Kidney (tissue), 14 donors: Measurements from ENCODE around the gene SPATA7. TPM values are rescaled to one million over a fixed set of nuclear protein-coding genes. Genes with fewer than 3 reads are reported as not detected.

ENCODE experiments used
- DNase-seq, 5 donors: peaks; one replicate each; pipeline ENCODE4 v3.0.0-alpha.2; 2013 to 2020
- FAIRE-seq: peaks from 2 replicates; lab custom pipeline; 2012; peaks lifted over from hg19 to GRCh38; lab: Jason Lieb, UNC
- H3K27ac ChIP-seq, 2 donors: one replicate each; pipeline ENCODE4 v1.7.0; 2013; ENCODE audit warnings: low read depth in 2 of 2, low read length in 2 of 2, inconsistent platforms in 1 of 2
- H3K27me3 ChIP-seq: one replicate; pipeline ENCODE4 v1.7.1; 2013; ENCODE audit warnings: low read length, inconsistent platforms; ENCODE audit not compliant: control insufficient read depth, insufficient read depth
- H3K36me3 ChIP-seq, 3 donors: one replicate each; pipeline versions ENCODE4 v1.7.0 to v1.7.1; 2013; ENCODE audit warnings: low read length in 3 of 3, control low read depth in 1 of 3, inconsistent platforms in 1 of 3; ENCODE audit not compliant: insufficient read depth in 3 of 3, control insufficient read depth in 2 of 3
- H3K4me1 ChIP-seq, 3 donors: one replicate each; pipeline versions ENCODE4 v1.7.0 to v1.7.1; 2013; ENCODE audit warnings: low read length in 3 of 3, inconsistent platforms in 1 of 3, low read depth in 1 of 3; ENCODE audit not compliant: control insufficient read depth in 2 of 3, insufficient read depth in 2 of 3
- H3K4me3 ChIP-seq, 3 donors: one replicate each; pipeline versions ENCODE4 v1.7.0 to v1.8.1; 2013; ENCODE audit warnings: low read length in 3 of 3, control low read depth in 1 of 3, inconsistent platforms in 1 of 3
- H3K9ac ChIP-seq, 3 donors: one replicate each; pipeline versions ENCODE4 v1.7.0 to v1.7.1; 2013; ENCODE audit warnings: low read length in 3 of 3, control low read depth in 1 of 3, inconsistent platforms in 1 of 3
- H3K9me3 ChIP-seq, 3 donors: one replicate each; pipeline versions ENCODE4 v1.7.0 to v1.7.1; 2013; ENCODE audit warnings: low read length in 3 of 3, control low read depth in 1 of 3, inconsistent platforms in 1 of 3; ENCODE audit not compliant: control insufficient read depth in 2 of 3, insufficient read depth in 1 of 3
- CTCF ChIP-seq: IDR thresholded peaks from 3 replicates; pipeline ENCODE4 v1.5.1; 2012; ENCODE audit warnings: mild to moderate bottlenecking, moderate library complexity, borderline replicate concordance; ENCODE audit not compliant: insufficient read depth; ENCODE audit errors: extremely low read depth
- intact Hi-C: fragments of 100-400 bp; cut with DNase I; formaldehyde crosslinking; loops from one replicate; pipeline ENCODE4 v1.11.1; 2022
- polyA plus RNA-seq: library from polyadenylated mRNA; stranded (reverse); fragments of 350-450 nt; fragmentation: Illumina TruSeq; extraction: RNeasy Lipid Tissue Mini Kit (QIAGEN cat#74804); gene quantifications from one replicate; pipeline ENCODE4 v1.2.3, GENCODE V29; 2014; ENCODE audit warnings: low read depth, low replicate concordance; ENCODE audit not compliant: insufficient read depth
- total RNA-seq: library from RNA; stranded (reverse); fragmentation: NEBNext Ultra II Directional; extraction: Animal tissue kit (Norgen Biotek cat#: 25700); gene quantifications from one replicate; pipeline ENCODE4 v1.2.1, GENCODE V29; 2021
- donor health status: control.
- donor health status: control.
- donor health status: control.
- donor health status: control.
- donor health status: control.
- donor health status: DM: yes; HTN: yes; CAD: no.
- donor health status: Normal renal cell carcinoma (clear cell type).

The SPATA7 gene
- total and polyA plus RNA-seq, 2 donors from 2014 or later, result 14.0 to 17.4 TPM

GRCh38 chr14:88422919-88423650 is 37.6 kb downstream of the SPATA7 start:
- Histone ChIP-seq H3K9ac (no peak overlapping the region), H3K9me3 (no peaks in the 10 kb centered on the region), H3K4me3 (no peak overlapping the region), H3K27ac (no peak overlapping the region), H3K36me3 (peaks cover 3 to 4% (median 3%) of the 10 kb centered on the region in 3 donors), H3K27me3 (no peaks in the 10 kb centered on the region), H3K4me1 (no peaks in the 10 kb centered on the region)
- no peak for TF ChIP-seq CTCF
- DNase-seq (no peak), FAIRE-seq (peak; percentile 23)
- intact Hi-C loops, result no loop called here

GRCh38 chr14:88424573-88424972 is 39.1 kb downstream of the SPATA7 start:
- TF ChIP-seq CTCF, result no peak
- no peak for FAIRE-seq
- no peaks in the 10 kb centered on the region for H3K4me1 ChIP-seq

GRCh38 chr14:88426271-88426670 is 40.8 kb downstream of the SPATA7 start:
- intact Hi-C loops, result no loop called here
- no peak for DNase-seq
- no peak overlapping the region for H3K27ac ChIP-seq
- FAIRE-seq, result no peak
- H3K9me3 ChIP-seq, result no peaks in the 10 kb centered on the region
- no peak overlapping the region for H3K9ac ChIP-seq
- peaks cover 0 to 7% (median 0%) of the 10 kb centered on the region in 3 donors for H3K36me3 ChIP-seq
- no peak overlapping the region for H3K4me3 ChIP-seq
- no peak for TF ChIP-seq CTCF
- H3K4me1 ChIP-seq, result no peaks in the 10 kb centered on the region
- no peaks in the 10 kb centered on the region for H3K27me3 ChIP-seq

More at GRCh38 chr14:88424573-88424972, 39.1 kb downstream of the SPATA7 start:
- no peaks in the 10 kb centered on the region for H3K27me3 ChIP-seq
- H3K36me3 ChIP-seq, result peaks cover 0 to 4% (median 3%) of the 10 kb centered on the region in 3 donors
- H3K9ac ChIP-seq, result no peak overlapping the region
- DNase-seq, result no peak
- no peak overlapping the region for H3K4me3 ChIP-seq
- no peaks in the 10 kb centered on the region for H3K9me3 ChIP-seq
- intact Hi-C loops, result no loop called here
- no peak overlapping the region for H3K27ac ChIP-seq

DNA sequence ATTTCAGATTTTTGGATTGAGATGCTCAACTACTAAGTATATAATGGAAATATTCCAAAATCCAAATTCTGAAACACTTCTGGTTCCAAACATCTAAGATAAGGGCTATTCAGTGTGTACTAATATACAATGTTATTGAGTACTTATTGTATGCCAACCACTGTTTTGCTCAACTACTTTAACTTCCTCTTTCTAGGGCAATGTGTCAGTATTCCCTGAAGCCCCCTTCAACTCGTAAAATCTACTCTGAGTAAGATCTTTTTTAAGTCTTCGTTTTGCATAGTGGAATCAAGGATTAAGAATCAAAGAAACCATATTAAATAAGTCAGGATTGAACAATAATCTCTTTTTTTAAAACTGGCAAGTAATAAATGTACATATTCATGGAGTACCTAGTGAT is 45.5 kb downstream of the SPATA7 start:
- no peaks in the 10 kb centered on the region for H3K9me3 ChIP-seq
- DNase-seq (no peak), FAIRE-seq (no peak)
- no peak overlapping the region for H3K27ac ChIP-seq
- H3K9ac ChIP-seq, result no peak overlapping the region
- no peaks in the 10 kb centered on the region for H3K4me1 ChIP-seq
- H3K27me3 ChIP-seq, result no peaks in the 10 kb centered on the region
- intact Hi-C loops, result no loop called here
- H3K36me3 ChIP-seq, result peaks cover 0 to 7% (median 6%) of the 10 kb centered on the region in 3 donors
- H3K4me3 ChIP-seq, result no peak overlapping the region
- no peak for TF ChIP-seq CTCF
